ENCODE results near the gene PEX6. TPM values are rescaled to one million over a fixed set of nuclear protein-coding genes. Genes with fewer than 3 reads are reported as not detected.

Gene PEX6
- total and polyA plus RNA-seq, 2 of the 13 experiments (the other 11 are each of a cell fraction or from before 2014, with no cell fraction given) = 5.1 to 6.7 TPM

DNA sequence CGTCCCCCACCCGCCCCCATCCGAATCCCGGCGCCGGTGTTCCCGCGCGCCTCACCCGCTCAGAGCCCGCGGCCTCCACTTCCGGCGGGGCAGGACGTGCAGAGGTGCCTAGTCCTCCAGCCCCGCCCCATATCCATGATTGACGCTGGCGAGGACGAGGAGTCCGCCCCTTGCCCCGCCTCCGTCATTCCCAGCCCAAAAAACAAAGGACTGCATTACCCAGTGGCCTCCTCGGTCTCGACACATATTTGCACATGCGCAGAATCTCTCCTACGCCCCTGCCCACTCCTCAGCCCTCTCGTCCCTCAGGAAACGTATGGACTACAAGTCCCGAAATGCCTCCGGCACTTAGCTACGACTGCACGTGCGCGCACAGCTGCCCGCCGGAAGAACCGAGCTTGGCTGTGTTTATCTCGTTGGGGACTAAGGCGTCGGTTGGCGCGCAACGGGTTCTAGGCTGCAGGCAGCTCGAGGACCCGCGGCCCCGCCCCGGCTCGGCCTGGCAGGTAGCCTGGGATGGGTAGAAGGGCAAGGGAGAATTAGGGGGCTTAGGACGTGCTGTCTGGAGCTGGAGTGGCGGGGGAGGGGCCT lies 35.0 kb upstream of the PEX6 start, which contains the start of the genes KLHDC3 and MEA1 (continued):
- TF ChIP-seq, protein P1, sequence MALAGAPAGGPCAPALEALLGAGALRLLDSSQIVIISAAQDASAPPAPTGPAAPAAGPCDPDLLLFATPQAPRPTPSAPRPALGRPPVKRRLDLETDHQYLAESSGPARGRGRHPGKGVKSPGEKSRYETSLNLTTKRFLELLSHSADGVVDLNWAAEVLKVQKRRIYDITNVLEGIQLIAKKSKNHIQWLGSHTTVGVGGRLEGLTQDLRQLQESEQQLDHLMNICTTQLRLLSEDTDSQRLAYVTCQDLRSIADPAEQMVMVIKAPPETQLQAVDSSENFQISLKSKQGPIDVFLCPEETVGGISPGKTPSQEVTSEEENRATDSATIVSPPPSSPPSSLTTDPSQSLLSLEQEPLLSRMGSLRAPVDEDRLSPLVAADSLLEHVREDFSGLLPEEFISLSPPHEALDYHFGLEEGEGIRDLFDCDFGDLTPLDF (CRISPR knock-in tag; IDR thresholded peaks at IDR 0.05) = peak; percentile 68
- peak; percentile 87; the same call in 1 of the 2 replicates for TF ChIP-seq HES4 (CRISPR knock-in tag; IDR thresholded peaks at IDR 0.05; ENCODE audit: borderline replicate concordance)
- TF ChIP-seq, protein P2, sequence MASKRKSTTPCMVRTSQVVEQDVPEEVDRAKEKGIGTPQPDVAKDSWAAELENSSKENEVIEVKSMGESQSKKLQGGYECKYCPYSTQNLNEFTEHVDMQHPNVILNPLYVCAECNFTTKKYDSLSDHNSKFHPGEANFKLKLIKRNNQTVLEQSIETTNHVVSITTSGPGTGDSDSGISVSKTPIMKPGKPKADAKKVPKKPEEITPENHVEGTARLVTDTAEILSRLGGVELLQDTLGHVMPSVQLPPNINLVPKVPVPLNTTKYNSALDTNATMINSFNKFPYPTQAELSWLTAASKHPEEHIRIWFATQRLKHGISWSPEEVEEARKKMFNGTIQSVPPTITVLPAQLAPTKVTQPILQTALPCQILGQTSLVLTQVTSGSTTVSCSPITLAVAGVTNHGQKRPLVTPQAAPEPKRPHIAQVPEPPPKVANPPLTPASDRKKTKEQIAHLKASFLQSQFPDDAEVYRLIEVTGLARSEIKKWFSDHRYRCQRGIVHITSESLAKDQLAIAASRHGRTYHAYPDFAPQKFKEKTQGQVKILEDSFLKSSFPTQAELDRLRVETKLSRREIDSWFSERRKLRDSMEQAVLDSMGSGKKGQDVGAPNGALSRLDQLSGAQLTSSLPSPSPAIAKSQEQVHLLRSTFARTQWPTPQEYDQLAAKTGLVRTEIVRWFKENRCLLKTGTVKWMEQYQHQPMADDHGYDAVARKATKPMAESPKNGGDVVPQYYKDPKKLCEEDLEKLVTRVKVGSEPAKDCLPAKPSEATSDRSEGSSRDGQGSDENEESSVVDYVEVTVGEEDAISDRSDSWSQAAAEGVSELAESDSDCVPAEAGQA (IDR thresholded peaks at IDR 0.05; ENCODE audit: low read depth) = peak; percentile 81
- TF ChIP-seq, protein P2 (CRISPR knock-in tag; IDR thresholded peaks at IDR 0.05; ENCODE audit: borderline replicate concordance) = no peak
- no peak for TF ChIP-seq ZNF329 (CRISPR knock-in tag; IDR thresholded peaks at IDR 0.05; ENCODE audit: low read depth)
- TF ChIP-seq MED8 (CRISPR knock-in tag; IDR thresholded peaks at IDR 0.05; ENCODE audit: insufficient replicate concordance) = no peak
- peak; percentile 55; the same call in 1 of the 2 replicates for TF ChIP-seq RXRB (CRISPR knock-in tag; IDR thresholded peaks at IDR 0.05; ENCODE audit: borderline replicate concordance)
- peak; percentile 30; the same call in 1 of the 2 replicates for TF ChIP-seq JUND (CRISPR knock-in tag; IDR thresholded peaks at IDR 0.05)
- no peak for TF ChIP-seq HNRNPH1 (optimal IDR thresholded peaks at IDR 0.05; ENCODE audit: low read depth, low read length)
- TF ChIP-seq ZSCAN25 (CRISPR knock-in tag; IDR thresholded peaks at IDR 0.05) = no peak
- TF ChIP-seq ZNF468 (CRISPR knock-in tag; IDR thresholded peaks at IDR 0.05) = no peak
- TF ChIP-seq, protein P3, sequence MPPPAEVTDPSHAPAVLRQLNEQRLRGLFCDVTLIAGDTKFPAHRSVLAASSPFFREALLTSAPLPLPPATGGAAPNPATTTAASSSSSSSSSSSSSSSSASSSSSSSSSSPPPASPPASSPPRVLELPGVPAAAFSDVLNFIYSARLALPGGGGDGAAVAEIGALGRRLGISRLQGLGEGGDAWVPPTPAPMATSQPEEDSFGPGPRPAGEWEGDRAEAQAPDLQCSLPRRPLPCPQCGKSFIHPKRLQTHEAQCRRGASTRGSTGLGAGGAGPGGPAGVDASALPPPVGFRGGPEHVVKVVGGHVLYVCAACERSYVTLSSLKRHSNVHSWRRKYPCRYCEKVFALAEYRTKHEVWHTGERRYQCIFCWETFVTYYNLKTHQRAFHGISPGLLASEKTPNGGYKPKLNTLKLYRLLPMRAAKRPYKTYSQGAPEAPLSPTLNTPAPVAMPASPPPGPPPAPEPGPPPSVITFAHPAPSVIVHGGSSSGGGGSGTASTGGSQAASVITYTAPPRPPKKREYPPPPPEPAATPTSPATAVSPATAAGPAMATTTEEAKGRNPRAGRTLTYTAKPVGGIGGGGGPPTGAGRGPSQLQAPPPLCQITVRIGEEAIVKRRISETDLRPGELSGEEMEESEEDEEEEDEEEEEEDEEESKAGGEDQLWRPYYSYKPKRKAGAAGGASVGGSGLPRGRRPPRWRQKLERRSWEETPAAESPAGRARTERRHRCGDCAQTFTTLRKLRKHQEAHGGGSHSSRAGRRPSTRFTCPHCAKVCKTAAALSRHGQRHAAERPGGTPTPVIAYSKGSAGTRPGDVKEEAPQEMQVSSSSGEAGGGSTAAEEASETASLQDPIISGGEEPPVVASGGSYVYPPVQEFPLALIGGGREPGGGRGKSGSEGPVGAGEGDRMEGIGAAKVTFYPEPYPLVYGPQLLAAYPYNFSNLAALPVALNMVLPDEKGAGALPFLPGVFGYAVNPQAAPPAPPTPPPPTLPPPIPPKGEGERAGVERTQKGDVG (CRISPR knock-in tag; IDR thresholded peaks at IDR 0.05; ENCODE audit: borderline replicate concordance) = no peak
- TF ChIP-seq, protein P4, sequence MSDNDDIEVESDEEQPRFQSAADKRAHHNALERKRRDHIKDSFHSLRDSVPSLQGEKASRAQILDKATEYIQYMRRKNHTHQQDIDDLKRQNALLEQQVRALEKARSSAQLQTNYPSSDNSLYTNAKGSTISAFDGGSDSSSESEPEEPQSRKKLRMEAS (IDR thresholded peaks at IDR 0.05) = peak; percentile 97
- TF ChIP-seq CEBPG (CRISPR knock-in tag; IDR thresholded peaks at IDR 0.05) = no peak

All from HepG2 (cell line).